Right cardiac atrium (tissue), 5 donors: ENCODE results near the gene AUNIP. TPM values are rescaled to one million over a fixed set of nuclear protein-coding genes. Genes with fewer than 3 reads are reported as not detected.
A peak's percentile ranks its signal among the peaks of the same experiment; 100 is the strongest.

Source experiments
- ATAC-seq, 2 donors: fragments of 200-7000 bp; cut with Tn5 transposase; one replicate each; pipeline versions ENCODE4 v1.8.0 to v1.9.1; 2020; ENCODE audit warnings: moderate library complexity in 2 of 2, mild to moderate bottlenecking in 1 of 2
- DNase-seq, 3 donors: peaks; one replicate each; pipeline ENCODE4 v3.0.0-alpha.2; 2020
- H3K27ac ChIP-seq: one replicate; pipeline ENCODE4 v1.5.1; 2013; ENCODE audit warnings: mild to moderate bottlenecking, low read length, control low read depth, moderate library complexity
- H3K27me3 ChIP-seq: one replicate; pipeline ENCODE4 v1.6.1; 2013; ENCODE audit not compliant: control insufficient read depth, insufficient read depth
- H3K4me1 ChIP-seq: one replicate; pipeline ENCODE4 v1.6.1; 2013; ENCODE audit warnings: low read length; ENCODE audit not compliant: control insufficient read depth, insufficient read depth
- H3K4me3 ChIP-seq: one replicate; pipeline ENCODE4 v1.5.1; 2013; ENCODE audit warnings: low read length, control low read depth
- H3K9me3 ChIP-seq: one replicate; pipeline ENCODE4 v1.6.1; 2013; ENCODE audit warnings: low read length; ENCODE audit not compliant: control insufficient read depth
- WGBS: extraction: QIAGEN DNeasy Blood & Tissue Kit; methylation state at CpG from one replicate; pipeline ENCODE4 v1.1.7; 2013; 5-methylcytosine and 5-hydroxymethylcytosine counted together
- intact Hi-C, 4 donors: fragments of 100-400 bp; cut with DNase I; formaldehyde crosslinking; loops; one replicate each; pipeline versions ENCODE4 v1.11.0 to v1.14.0; 2022 to 2023
- polyA plus RNA-seq: library from polyadenylated mRNA; stranded (reverse); fragments of 200-250 nt; gene quantifications from one replicate; pipeline ENCODE4 v1.2.3, GENCODE V29; 2013
- total RNA-seq, 4 donors: library from RNA; stranded (reverse); fragmentation: NEBNext Ultra II Directional; extraction: Animal tissue kit (Norgen Biotek cat#: 25700); gene quantifications; one replicate each; pipeline ENCODE4 v1.2.1, GENCODE V29; 2021
- donor health status: healthy with polysubstance abuse.
- donor health status: DM: no; HTN: yes; CAD: no.
- donor health status: DM: no; HTN: no; CAD: no.
- donor health status: DM: no; HTN: yes; CAD: no; lungs with severe emphysema.
- donor health status: DM: yes; HTN: yes; CAD: no.

AUNIP gene
- total and polyA plus RNA-seq, 5 donors, result 0.34 TPM; not detected in 4

DNA sequence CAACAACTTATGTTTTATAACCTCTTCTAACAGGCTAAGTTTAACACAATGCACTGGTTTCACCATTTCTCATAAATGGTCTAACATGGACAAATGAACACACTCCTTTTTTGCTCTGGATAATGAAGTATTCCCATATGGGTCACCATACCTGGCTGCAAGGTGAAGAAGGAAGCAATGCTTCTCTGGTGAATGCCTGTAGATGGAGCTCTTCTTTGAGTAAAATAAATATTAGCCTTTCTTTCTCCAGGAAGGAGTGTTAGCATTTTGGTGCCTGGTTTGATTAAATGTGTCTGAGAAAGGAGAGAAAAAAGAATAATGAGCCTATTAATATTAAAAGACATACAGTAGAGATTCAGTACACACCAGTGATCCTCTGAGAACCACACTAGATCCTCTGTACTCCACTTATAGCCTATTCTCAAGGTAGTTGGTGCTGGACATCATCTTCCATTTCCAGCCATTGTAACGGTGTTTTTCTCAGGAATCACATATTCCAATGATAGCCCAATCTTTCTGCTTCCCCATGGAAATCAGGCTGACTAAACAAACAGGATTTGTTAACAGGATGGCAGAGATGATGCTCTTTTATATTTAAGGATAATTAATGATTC lies 21.9 kb downstream of the AUNIP start:
- Histone ChIP-seq H3K4me3 (no peak overlapping the region), H3K27ac (no peak overlapping the region), H3K9me3 (no peaks in the 10 kb centered on the region), H3K4me1 (no peaks in the 10 kb centered on the region), H3K27me3 (no peaks in the 10 kb centered on the region)
- ATAC-seq (no peak), DNase-seq (no peak)
- intact Hi-C loops, result no loop called here
- WGBS, result 91% methylated on average over 1 of the region's 1 CpG

DNA sequence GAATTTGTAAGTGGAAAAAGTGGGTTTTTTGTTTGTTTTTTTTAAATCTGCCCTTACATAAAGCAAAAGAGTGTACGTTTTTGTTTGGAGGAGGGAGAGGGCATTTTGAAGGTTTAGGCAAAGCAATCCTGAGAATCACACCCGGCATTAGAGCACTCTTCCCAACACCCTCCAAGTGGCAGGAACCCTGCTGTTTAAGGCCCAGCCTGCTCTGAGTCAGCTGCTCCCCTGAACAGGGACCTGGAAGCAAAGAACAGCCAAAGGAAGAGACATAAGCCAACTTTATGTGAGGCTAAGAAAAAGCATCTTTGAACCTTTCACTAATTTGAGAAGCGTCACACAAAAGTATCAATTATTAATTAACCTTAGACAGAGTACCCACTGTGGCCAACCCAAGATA lies 22.6 kb downstream of the AUNIP start:
- WGBS, result 50% methylated on average over 3 of the region's 3 CpGs
- H3K27ac ChIP-seq, result no peak overlapping the region
- DNase-seq (no peak), ATAC-seq (peak in 1 of 2 donors; percentile 59)
- no peaks in the 10 kb centered on the region for H3K4me1 ChIP-seq
- H3K4me3 ChIP-seq, result no peak overlapping the region
- no peaks in the 10 kb centered on the region for H3K27me3 ChIP-seq
- H3K9me3 ChIP-seq, result no peaks in the 10 kb centered on the region
- intact Hi-C loops, result no loop called here

DNA sequence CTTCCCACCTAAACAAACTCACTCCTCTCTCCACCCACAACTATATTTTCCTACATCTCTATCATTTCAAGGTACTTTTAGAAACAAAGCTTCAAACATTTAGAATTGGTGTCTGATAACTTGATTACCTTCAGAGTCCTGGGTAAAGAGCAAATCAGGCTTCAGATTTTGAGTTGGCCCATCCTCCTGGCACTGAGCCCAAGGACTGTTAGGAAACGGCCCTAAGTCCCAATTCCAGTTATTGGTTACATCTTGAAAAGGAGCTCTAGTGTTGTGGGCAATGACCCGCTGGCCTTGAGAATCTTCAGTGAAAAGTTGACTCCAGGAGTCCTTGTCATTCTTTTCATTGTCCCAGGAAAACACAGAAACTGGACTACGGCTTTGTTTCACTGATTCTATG lies 24.4 kb downstream of the AUNIP start:
- peak in 1 of 3 donors; percentile 69 for DNase-seq
- no peak for ATAC-seq
- no peak overlapping the region for H3K27ac ChIP-seq
- 66% methylated on average over 3 of the region's 3 CpGs for WGBS
- H3K4me3 ChIP-seq, result no peak overlapping the region
- no peaks in the 10 kb centered on the region for H3K9me3 ChIP-seq
- H3K4me1 ChIP-seq, result no peaks in the 10 kb centered on the region
- H3K27me3 ChIP-seq, result no peaks in the 10 kb centered on the region
- intact Hi-C loops, result no loop called here

DNA sequence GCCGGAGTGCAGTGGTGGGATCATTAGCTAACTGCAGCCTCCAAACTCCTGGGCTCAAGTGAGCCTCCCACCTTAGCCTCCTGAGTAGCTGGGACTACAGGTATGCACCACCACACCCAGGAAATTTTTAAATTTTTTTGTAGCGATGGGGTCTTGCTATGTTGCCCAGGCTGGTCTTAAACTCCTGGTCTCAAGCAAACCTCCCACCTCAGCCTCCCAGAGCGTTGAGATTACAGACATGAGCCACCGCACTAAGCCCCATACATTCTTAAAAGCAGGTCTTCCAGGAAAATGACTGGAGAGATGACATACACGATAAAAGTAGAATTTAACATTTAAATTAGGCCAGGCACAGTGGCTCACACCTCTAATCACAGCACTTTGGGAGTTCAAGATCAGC lies 26.1 kb downstream of the AUNIP start:
- no peaks in the 10 kb centered on the region for H3K27me3 ChIP-seq
- intact Hi-C loops, result no loop called here
- WGBS, result 97% methylated on average over 5 of the region's 5 CpGs
- no peaks in the 10 kb centered on the region for H3K9me3 ChIP-seq
- DNase-seq, result no peak
- no peak overlapping the region for H3K4me3 ChIP-seq
- no peak for ATAC-seq
- no peak overlapping the region for H3K27ac ChIP-seq
- no peaks in the 10 kb centered on the region for H3K4me1 ChIP-seq

DNA sequence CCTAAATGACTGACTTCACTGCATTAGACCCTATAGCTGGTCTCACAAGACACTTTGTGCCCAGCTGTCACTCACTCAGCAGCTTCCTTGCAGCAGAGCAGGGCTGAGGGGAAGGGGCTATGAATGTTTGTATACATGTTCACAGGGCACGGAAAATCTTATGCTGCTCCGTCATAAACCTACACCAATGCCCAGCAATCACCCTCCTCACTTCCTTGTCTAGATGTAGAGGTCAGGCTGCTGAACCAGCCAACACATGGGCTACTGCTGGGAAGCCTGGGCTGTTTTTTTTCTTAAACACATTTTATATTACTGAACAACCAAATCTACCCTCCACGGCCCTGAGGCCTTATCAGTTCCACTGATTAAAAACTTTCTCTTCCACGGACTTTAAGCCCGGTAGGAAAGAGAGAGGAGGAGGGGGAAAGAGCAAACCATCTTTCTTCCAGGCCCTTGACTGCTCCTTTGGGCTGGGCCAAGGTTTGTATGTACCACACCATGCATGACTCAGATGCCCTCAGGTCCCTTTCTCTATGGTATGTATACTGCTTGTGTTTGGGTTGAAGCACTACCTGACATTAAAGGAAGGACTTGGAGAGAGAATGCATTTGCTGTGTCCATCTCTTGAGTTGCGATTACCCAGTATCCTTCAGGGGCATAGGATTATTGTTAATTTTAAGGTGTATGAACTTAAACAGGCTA lies 26.8 kb downstream of the AUNIP start:
- Histone ChIP-seq H3K27me3 (no peaks in the 10 kb centered on the region), H3K9me3 (no peaks in the 10 kb centered on the region), H3K4me3 (no peak overlapping the region), H3K27ac (no peak overlapping the region), H3K4me1 (no peaks in the 10 kb centered on the region)
- intact Hi-C loops, result no loop called here
- ATAC-seq (no peak), DNase-seq (no peak)
- 76% methylated on average over 6 of the region's 6 CpGs for WGBS

DNA sequence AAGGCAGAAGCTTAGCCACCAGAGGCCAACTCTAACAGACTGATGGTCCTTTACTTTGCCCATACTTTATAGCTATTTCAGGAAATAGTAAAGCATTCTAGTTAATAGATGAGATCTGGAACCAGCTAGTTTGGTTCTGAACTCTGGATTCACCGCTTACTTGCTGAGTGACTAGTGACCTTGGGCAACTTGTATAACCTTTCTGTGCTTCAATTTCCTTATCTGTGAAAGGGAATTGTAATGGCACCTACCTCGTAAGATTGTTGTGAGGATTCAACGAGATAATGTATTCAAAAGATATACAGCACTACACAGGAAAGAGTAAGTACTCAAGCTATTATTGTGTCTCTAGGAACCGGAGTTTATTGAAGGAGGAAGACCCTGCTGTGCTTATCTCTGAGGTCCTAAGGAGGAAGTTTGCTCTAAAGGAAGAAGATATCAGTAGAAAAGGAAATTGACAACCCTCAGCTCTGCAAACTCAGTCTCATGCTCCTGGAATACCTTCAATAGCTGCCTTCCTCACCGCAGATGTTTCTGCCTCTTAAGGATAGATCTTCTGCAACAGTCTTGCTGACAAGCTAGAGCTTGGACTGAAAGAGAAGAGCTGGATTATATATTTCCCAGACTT lies 27.6 kb downstream of the AUNIP start:
- no peak overlapping the region for H3K27ac ChIP-seq
- intact Hi-C loops, result no loop called here
- WGBS, result 47% methylated on average over 5 of the region's 5 CpGs
- H3K4me3 ChIP-seq, result no peak overlapping the region
- H3K27me3 ChIP-seq, result no peaks in the 10 kb centered on the region
- H3K9me3 ChIP-seq, result no peaks in the 10 kb centered on the region
- no peak for ATAC-seq
- no peak for DNase-seq
- no peaks in the 10 kb centered on the region for H3K4me1 ChIP-seq

DNA sequence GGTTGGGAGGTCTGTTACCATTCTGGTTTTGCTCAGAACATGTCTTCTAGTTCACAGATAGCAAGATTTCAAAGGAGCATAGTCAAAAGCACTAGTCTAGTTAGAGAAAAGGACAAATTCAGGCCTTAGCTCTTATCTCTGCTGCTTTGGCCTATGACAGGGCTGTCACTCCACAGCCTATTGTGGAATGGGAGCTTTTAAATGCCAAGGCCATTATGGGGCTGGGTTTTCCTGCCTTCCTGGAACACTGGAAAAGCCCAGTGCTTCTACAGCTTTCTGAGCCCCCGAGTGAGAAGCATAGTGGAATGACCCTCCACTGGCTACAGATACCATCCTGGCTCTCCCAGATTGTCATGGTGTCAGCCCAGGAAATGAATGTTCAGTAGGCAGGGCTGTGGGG lies 30.2 kb downstream of the AUNIP start:
- Histone ChIP-seq H3K27me3 (no peaks in the 10 kb centered on the region), H3K4me1 (no peaks in the 10 kb centered on the region), H3K27ac (no peak overlapping the region), H3K4me3 (no peak overlapping the region), H3K9me3 (no peaks in the 10 kb centered on the region)
- WGBS, result 50% methylated on average over 1 of the region's 1 CpG
- intact Hi-C loops, result no loop called here
- ATAC-seq (peak in 1 of 2 donors; percentile 56), DNase-seq (no peak)

DNA sequence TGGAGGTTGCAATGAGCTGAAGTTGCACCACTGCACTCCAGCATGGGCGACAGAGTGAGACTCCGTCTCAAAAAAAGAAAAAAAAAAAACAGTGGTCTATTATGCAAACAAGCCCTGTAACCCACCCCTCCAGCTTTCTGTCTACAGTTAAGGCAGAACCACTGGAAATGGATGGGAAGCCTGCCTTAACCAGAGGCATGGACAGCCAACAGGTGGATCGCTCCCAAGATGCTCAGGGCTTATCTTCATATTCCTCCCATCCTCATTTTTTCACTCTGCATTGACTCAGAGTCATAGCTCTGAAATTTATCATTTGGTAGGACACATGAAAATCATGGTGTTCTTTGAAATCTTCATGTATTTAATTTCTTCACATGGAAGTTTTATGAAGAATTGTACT lies 30.8 kb downstream of the AUNIP start:
- H3K4me3 ChIP-seq, result no peak overlapping the region
- intact Hi-C loops, result no loop called here
- no peak for ATAC-seq
- no peaks in the 10 kb centered on the region for H3K27me3 ChIP-seq
- H3K4me1 ChIP-seq, result no peaks in the 10 kb centered on the region
- no peaks in the 10 kb centered on the region for H3K9me3 ChIP-seq
- WGBS, result 62% methylated on average over 3 of the region's 3 CpGs
- H3K27ac ChIP-seq, result no peak overlapping the region
- no peak for DNase-seq

DNA sequence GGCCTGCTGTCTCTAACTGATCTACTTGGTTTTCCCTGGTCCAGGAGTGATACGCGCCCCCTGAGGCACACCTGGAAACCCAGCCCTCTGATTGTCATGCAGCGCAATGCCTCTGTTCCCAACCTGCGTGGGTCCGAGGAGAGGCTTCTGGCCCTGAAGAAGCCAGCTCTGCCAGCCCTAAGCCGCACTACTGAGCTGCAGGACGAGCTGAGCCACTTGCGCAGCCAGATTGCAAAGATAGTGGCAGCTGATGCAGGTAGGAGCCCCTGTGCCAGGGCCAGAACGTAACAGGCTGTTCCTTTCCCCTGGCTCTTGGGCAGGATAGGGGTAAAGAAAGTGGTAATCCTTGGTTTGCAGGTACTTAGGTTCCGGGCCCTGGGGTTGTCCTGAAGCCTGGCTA lies 32.7 kb downstream of the AUNIP start:
- DNase-seq, result no peak
- H3K27ac ChIP-seq, result no peak overlapping the region
- intact Hi-C loops, result no loop called here
- no peak for ATAC-seq
- H3K4me1 ChIP-seq, result peaks cover 4% of the 10 kb centered on the region
- no peak overlapping the region for H3K4me3 ChIP-seq
- H3K27me3 ChIP-seq, result no peaks in the 10 kb centered on the region
- no peaks in the 10 kb centered on the region for H3K9me3 ChIP-seq
- WGBS, result 94% methylated on average over 10 of the region's 10 CpGs

DNA sequence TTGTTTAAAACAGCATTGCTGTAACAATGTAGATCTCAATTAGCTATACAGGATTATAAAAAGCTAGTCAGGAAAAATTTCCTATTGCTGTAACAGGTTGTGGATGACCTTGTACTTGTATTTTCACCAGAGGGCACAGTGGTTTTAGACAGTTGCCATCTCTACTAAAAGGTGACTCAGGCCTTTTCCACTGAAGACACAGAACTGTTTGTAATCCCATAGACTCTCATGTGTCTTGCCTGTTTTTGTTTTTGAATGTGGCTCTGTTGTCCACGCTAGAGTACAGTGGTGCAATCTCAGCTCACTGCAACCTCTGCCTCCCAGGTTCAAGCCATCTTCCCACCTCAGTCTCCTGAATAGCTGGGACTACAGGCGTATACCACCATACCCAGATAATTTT lies 33.7 kb downstream of the AUNIP start:
- Histone ChIP-seq H3K4me3 (no peak overlapping the region), H3K27me3 (no peaks in the 10 kb centered on the region), H3K9me3 (no peaks in the 10 kb centered on the region), H3K27ac (no peak overlapping the region), H3K4me1 (peaks cover 12% of the 10 kb centered on the region)
- WGBS, result 92% methylated on average over 2 of the region's 2 CpGs
- DNase-seq (no peak), ATAC-seq (no peak)
- intact Hi-C loops, result no loop called here

DNA sequence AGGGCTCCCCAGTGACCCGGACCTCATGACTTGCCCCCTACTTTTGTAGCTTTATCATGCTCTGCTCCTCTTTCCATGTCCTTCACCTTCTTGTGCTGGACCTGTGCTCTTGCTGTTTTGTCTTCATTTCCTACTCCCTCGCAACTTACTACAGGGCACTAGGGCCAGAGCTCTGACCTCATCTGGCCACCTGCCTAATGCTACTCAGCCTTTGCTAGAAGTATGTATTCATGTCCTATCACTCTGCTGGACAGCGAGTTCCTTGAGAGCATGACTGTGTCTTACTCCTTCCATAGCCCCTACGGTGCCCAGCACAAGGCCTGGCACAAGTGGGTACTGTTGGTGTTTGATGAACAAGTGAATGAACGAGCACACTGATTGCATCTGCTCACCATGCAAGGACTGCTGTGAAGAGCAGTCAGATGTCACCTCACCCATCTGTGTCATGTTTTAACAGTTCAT lies 37.6 kb downstream of the AUNIP start:
- no peak overlapping the region for H3K4me3 ChIP-seq
- DNase-seq (peak in 2 of 3 donors; percentile 66 to 76), ATAC-seq (peak in 1 of 2 donors; percentile 12)
- H3K27ac ChIP-seq, result peak overlapping the region; percentile 13
- H3K27me3 ChIP-seq, result no peaks in the 10 kb centered on the region
- 43% methylated on average over 5 of the region's 5 CpGs for WGBS
- intact Hi-C loops, result no loop called here
- peaks cover 14% of the 10 kb centered on the region for H3K4me1 ChIP-seq
- H3K9me3 ChIP-seq, result no peaks in the 10 kb centered on the region
